Measurements from ENCODE around the gene NMNAT2.

NMNAT2 gene

GRCh38 chr1:183356534-183357182 is 61.5 kb downstream of the NMNAT2 start:
- no peak for TF ChIP-seq CTCF (IDR thresholded peaks at IDR 0.05; ENCODE audit: borderline replicate concordance, insufficient read depth, low read depth, low read length)
- H3K4me3 ChIP-seq (ENCODE audit: low read depth, low read length), result no peak overlapping the region

DNA sequence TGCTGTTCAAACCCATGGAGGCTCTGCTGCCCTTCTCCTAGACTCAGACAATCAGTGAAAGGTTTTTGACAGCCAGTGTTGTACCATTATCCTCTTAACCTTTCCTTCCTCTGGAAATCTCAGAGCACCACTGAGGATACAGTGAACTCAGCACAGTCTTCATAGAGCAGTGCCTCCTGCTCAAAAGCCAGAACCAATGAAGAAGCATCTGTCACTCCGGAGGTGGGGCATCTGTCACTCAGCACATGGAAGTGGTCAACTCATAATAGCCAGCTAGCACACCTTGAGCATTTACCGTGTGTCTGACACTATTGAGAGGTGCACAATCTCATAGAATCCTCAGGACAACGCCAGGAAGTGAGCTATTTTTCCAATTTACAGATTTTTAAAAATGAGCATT is 62.4 kb downstream of the NMNAT2 start:
- H3K4me3 ChIP-seq (ENCODE audit: low read depth, low read length), result no peak overlapping the region
- no peak for TF ChIP-seq CTCF (IDR thresholded peaks at IDR 0.05; ENCODE audit: borderline replicate concordance, insufficient read depth, low read depth, low read length)

DNA sequence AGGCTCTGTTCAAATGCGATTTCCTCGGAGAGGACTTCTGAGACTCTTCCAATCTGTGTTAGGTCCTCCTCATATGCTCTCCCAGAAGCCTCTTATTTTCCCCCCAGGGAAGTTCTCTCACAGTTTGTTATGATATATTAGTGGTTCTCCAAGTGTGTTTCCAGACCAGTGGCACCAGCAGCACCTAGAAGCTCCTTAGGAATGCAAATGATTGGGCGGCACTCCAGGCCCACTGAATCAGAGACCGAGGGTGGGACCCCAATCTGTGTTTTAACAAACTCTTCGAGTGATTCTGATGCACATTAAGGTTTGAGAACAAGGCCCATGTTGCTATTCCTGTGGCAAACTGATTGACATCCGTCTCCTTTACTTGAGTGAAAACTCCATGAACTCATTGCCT is 63.0 kb downstream of the NMNAT2 start:
- H3K4me3 ChIP-seq (ENCODE audit: low read depth, low read length), result no peak overlapping the region
- no peak for TF ChIP-seq CTCF (IDR thresholded peaks at IDR 0.05; ENCODE audit: borderline replicate concordance, insufficient read depth, low read depth, low read length)

DNA sequence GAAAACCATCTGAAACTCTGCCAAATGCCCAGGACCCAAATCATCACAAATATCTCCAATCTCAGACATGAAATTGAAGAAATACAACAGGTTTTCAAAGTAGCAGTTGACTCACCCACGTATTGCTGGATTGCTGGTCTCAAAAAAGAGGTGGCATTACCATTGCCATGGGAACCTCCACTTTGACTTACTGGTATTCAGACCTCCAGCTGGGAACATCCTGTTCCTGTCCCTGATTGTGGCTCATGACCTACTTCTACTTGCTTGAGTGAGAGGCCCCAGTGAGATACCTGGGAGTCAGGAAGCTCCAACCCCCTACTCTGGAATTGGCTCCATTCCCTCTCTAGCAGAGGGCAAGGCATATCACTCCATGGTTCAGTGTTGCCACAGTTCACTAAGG is 64.6 kb downstream of the NMNAT2 start:
- TF ChIP-seq CTCF (IDR thresholded peaks at IDR 0.05; ENCODE audit: borderline replicate concordance, insufficient read depth, low read depth, low read length), result no peak
- no peak overlapping the region for H3K4me3 ChIP-seq (ENCODE audit: low read depth, low read length)

GRCh38 chr1:183349201-183349711 is 68.9 kb downstream of the NMNAT2 start:
- H3K4me3 ChIP-seq (ENCODE audit: low read depth, low read length), result no peak overlapping the region
- no peak for TF ChIP-seq CTCF (IDR thresholded peaks at IDR 0.05; ENCODE audit: borderline replicate concordance, insufficient read depth, low read depth, low read length)

DNA sequence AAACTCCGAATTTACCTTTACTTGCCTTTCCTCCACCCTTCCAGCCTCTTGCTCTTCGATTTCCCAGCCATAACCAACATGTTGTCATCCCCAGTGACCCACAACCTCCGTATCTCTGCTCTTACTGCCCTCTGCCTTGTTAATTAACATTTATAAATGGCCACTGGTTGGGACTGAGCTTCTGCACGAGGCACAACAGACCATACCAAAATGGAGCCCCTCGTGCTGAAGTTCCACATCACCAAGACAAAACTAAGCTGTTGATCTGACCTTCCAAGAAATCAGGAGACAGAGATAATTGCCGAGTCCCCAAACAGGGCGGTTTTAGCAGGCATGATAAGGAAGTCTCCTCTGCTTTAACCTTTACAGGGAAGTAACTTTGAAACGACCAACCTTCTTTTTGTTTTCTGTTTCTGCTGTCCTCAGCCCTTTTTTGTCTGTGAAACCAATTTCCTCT is 71.9 kb downstream of the NMNAT2 start:
- no peak overlapping the region for H3K4me3 ChIP-seq (ENCODE audit: low read depth, low read length)
- TF ChIP-seq CTCF (IDR thresholded peaks at IDR 0.05; ENCODE audit: borderline replicate concordance, insufficient read depth, low read depth, low read length), result no peak

- no peak overlapping the region for H3K4me3 ChIP-seq (ENCODE audit: low read depth, low read length)
- no peak for TF ChIP-seq CTCF (IDR thresholded peaks at IDR 0.05; ENCODE audit: borderline replicate concordance, insufficient read depth, low read depth, low read length)
Observed at GRCh38 chr1:183339556-183340167, 78.5 kb downstream of the NMNAT2 start.

Measured in GM12875 (cell line).